Liver (tissue), 9 donors: ENCODE measurements around the gene COL23A1. TPM values are rescaled to one million over a fixed set of nuclear protein-coding genes. Genes with fewer than 3 reads are reported as not detected.

Experiments
- DNase-seq: peaks from one replicate; pipeline ENCODE4 v3.0.0-alpha.2; 2017; ENCODE audit warnings: low spot score
- H3K27ac ChIP-seq, 2 donors: one replicate each; pipeline ENCODE4 v1.7.0; 2013; ENCODE audit warnings: inconsistent platforms in 2 of 2, low read length in 2 of 2, control low read depth in 1 of 2, low read depth in 1 of 2, mild to moderate bottlenecking in 1 of 2
- H3K27me3 ChIP-seq, 4 donors: one replicate each; pipeline versions ENCODE4 v1.6.1 to v1.7.0; 2013; ENCODE audit warnings: low read length in 3 of 4, inconsistent platforms in 1 of 4, mild to moderate bottlenecking in 1 of 4, moderate library complexity in 1 of 4; ENCODE audit not compliant: control insufficient read depth in 4 of 4, insufficient read depth in 4 of 4
- H3K36me3 ChIP-seq, 4 donors: one replicate each; pipeline versions ENCODE4 v1.6.1 to v1.7.0; 2013; ENCODE audit warnings: low read length in 3 of 4, mild to moderate bottlenecking in 3 of 4, low read depth in 1 of 4, moderate library complexity in 1 of 4; ENCODE audit not compliant: control insufficient read depth in 4 of 4, insufficient read depth in 3 of 4
- H3K4me1 ChIP-seq, 4 donors: one replicate each; pipeline versions ENCODE4 v1.6.1 to v1.7.0; 2013; ENCODE audit warnings: low read length in 3 of 4, mild to moderate bottlenecking in 3 of 4, moderate library complexity in 1 of 4; ENCODE audit not compliant: control insufficient read depth in 4 of 4, insufficient read depth in 4 of 4
- H3K4me3 ChIP-seq, 3 donors: one replicate each; pipeline versions ENCODE4 v1.6.1 to v1.7.0; 2013; ENCODE audit warnings: low read length in 3 of 3, control low read depth in 1 of 3, low read depth in 1 of 3, mild to moderate bottlenecking in 1 of 3
- H3K9ac ChIP-seq, 2 donors: one replicate each; pipeline ENCODE4 v1.7.0; 2013; ENCODE audit warnings: low read length in 2 of 2, mild to moderate bottlenecking in 2 of 2, moderate library complexity in 2 of 2, control low read depth in 1 of 2, low read depth in 1 of 2
- H3K9me3 ChIP-seq, 4 donors: one replicate each; pipeline versions ENCODE4 v1.6.1 to v1.7.0; 2013; ENCODE audit warnings: low read length in 3 of 4; ENCODE audit not compliant: control insufficient read depth in 4 of 4
- EGR1 ChIP-seq, 2 donors: IDR thresholded peaks; 2 replicates each; pipeline ENCODE4 v1.6.1; 2016 to 2018; ENCODE audit warnings: antibody characterized with exemption in 2 of 2, low read depth in 2 of 2
- FOXA2 ChIP-seq: IDR thresholded peaks from 2 replicates; pipeline ENCODE4 v1.6.1; 2016; ENCODE audit warnings: antibody characterized with exemption
- HNF4A ChIP-seq, 2 donors: conservative IDR thresholded peaks; 2 replicates each; pipeline ENCODE4 v1.6.1; 2016; ENCODE audit warnings: antibody characterized with exemption in 2 of 2, mild to moderate bottlenecking in 2 of 2
- HNF4G ChIP-seq: IDR thresholded peaks from 2 replicates; pipeline ENCODE4 v1.6.1; 2016; ENCODE audit warnings: antibody characterized with exemption
- JUND ChIP-seq, 2 donors: IDR thresholded peaks; 2 replicates each; pipeline ENCODE4 v1.6.1; 2016; ENCODE audit warnings: antibody characterized with exemption in 2 of 2
- NR2F2 ChIP-seq: IDR thresholded peaks from 2 replicates; pipeline ENCODE4 v1.6.1; 2016; ENCODE audit warnings: antibody characterized with exemption
- RAD21 ChIP-seq, 2 donors: IDR thresholded peaks; 2 replicates each; pipeline ENCODE4 v1.6.1; 2016; ENCODE audit warnings: antibody characterized with exemption in 2 of 2, mild to moderate bottlenecking in 2 of 2
- RXRA ChIP-seq, 2 donors: IDR thresholded peaks; 2 replicates each; pipeline ENCODE4 v1.6.1; 2017 to 2018; ENCODE audit warnings: antibody characterized with exemption in 2 of 2, mild to moderate bottlenecking in 1 of 2
- SP1 ChIP-seq: IDR thresholded peaks from 2 replicates; pipeline ENCODE4 v1.6.1; 2018; ENCODE audit warnings: antibody characterized with exemption, mild to moderate bottlenecking
- TAF1 ChIP-seq: conservative IDR thresholded peaks from 2 replicates; pipeline ENCODE4 v1.6.1; 2016; ENCODE audit warnings: antibody characterized with exemption, mild to moderate bottlenecking
- YY1 ChIP-seq: IDR thresholded peaks from 2 replicates; pipeline ENCODE4 v1.6.1; 2016; ENCODE audit warnings: antibody characterized with exemption, mild to moderate bottlenecking
- WGBS: extraction: QIAGEN DNeasy Blood & Tissue Kit; methylation state at CpG from one replicate; pipeline ENCODE4 v1.1.7; 2013; 5-methylcytosine and 5-hydroxymethylcytosine counted together
- polyA plus RNA-seq, 2 donors: library from polyadenylated mRNA; stranded (reverse) in 1 of 2; unstranded in 1 of 2; fragments of 200-250 nt in 1 of 2; fragments of >200 nt in 1 of 2; fragmentation: Nextera tagmentation in 1 of 2; extraction: Ambion mirVana in 1 of 2; gene quantifications; one replicate each; pipeline versions ENCODE4 v1.2.1 to v1.2.3, GENCODE V29; 2013 to 2015
- total RNA-seq, 2 donors: library from RNA; depleted of rRNA; stranded (reverse); fragments of >200 nt; gene quantifications; one replicate each; pipeline ENCODE4 v1.2.3, GENCODE V29; 2014
- TF ChIP-seq, protein P1 (sequence below): IDR thresholded peaks from 2 replicates; pipeline ENCODE4 v1.6.1; 2016; ENCODE audit warnings: antibody characterized with exemption
- TF ChIP-seq, protein P2 (sequence below): IDR thresholded peaks from 2 replicates; pipeline ENCODE4 v1.6.1; 2016; ENCODE audit warnings: antibody characterized with exemption, mild to moderate bottlenecking
- TF ChIP-seq, protein P3 (sequence below): IDR thresholded peaks from 2 replicates; pipeline ENCODE4 v1.6.1; 2016; ENCODE audit warnings: antibody characterized with exemption
- TF ChIP-seq, protein P4 (sequence below): IDR thresholded peaks from 2 replicates; pipeline ENCODE4 v1.6.1; 2016; ENCODE audit warnings: antibody characterized with exemption
- donor health status: healthy.
- donor health status: healthy.
- donor health status: healthy.
- donor health status: healthy.
- donor health status: healthy.

COL23A1 gene
- total and polyA plus RNA-seq, 4 donors: 0.08 to 1.4 (median 0.27) TPM

DNA sequence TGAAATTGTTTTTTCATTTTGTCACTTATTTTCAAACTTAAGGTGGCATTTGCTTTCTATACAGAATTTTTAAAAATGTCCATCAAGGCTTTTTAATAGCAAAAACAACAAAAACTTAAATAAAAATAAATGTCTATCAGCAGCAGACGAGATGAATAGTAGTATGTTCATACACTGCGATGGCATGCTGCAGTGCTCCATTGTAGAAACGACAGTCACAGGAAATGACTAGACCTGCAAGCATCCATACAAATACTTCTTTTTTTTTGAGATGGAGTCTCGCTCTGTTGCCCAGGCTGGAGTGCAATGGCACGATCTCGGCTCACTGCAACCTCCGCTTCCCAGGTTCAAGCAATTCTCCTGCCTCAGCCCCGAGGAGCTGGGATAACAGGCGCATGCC lies 41.4 kb downstream of the COL23A1 start:
- H3K27me3 ChIP-seq: no peaks in the 10 kb centered on the region
- no peak overlapping the region for H3K4me3 ChIP-seq
- WGBS: 87% methylated on average over 9 of the region's 9 CpGs

DNA sequence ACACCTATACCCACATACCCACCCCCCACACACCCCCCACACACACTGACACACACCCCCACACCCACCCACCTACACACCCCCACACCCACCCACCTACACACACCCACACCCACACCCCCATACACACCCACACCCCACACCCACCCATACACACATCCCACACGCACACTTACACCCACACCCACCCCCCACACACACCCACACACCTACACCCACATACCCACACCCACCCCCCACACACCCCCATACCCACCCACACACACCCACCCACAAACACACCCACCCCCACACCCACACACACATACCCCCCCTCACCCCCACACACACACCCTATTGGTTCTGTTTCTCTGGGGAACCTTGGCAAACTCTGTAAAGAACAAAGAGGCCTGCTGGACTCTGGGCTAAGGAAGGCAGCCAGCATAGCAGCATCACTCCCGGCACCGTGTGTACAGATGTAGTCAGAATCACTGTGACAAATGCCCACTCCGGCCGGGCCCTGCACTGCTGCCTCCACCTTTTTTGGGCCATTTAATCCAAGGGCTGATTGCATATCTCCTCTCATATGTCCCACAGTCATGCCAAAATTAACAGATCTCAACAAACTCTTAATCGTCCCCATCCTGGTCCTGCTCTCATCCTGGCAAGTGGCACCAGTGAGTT lies 42.3 kb downstream of the COL23A1 start:
- H3K36me3 ChIP-seq: no peaks in the 10 kb centered on the region
- H3K9me3 ChIP-seq: no peaks in the 10 kb centered on the region
- no peak overlapping the region for H3K27ac ChIP-seq
- TF ChIP-seq, protein P1, sequence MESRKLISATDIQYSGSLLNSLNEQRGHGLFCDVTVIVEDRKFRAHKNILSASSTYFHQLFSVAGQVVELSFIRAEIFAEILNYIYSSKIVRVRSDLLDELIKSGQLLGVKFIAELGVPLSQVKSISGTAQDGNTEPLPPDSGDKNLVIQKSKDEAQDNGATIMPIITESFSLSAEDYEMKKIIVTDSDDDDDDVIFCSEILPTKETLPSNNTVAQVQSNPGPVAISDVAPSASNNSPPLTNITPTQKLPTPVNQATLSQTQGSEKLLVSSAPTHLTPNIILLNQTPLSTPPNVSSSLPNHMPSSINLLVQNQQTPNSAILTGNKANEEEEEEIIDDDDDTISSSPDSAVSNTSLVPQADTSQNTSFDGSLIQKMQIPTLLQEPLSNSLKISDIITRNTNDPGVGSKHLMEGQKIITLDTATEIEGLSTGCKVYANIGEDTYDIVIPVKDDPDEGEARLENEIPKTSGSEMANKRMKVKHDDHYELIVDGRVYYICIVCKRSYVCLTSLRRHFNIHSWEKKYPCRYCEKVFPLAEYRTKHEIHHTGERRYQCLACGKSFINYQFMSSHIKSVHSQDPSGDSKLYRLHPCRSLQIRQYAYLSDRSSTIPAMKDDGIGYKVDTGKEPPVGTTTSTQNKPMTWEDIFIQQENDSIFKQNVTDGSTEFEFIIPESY: no peak
- TF ChIP-seq, protein P2, sequence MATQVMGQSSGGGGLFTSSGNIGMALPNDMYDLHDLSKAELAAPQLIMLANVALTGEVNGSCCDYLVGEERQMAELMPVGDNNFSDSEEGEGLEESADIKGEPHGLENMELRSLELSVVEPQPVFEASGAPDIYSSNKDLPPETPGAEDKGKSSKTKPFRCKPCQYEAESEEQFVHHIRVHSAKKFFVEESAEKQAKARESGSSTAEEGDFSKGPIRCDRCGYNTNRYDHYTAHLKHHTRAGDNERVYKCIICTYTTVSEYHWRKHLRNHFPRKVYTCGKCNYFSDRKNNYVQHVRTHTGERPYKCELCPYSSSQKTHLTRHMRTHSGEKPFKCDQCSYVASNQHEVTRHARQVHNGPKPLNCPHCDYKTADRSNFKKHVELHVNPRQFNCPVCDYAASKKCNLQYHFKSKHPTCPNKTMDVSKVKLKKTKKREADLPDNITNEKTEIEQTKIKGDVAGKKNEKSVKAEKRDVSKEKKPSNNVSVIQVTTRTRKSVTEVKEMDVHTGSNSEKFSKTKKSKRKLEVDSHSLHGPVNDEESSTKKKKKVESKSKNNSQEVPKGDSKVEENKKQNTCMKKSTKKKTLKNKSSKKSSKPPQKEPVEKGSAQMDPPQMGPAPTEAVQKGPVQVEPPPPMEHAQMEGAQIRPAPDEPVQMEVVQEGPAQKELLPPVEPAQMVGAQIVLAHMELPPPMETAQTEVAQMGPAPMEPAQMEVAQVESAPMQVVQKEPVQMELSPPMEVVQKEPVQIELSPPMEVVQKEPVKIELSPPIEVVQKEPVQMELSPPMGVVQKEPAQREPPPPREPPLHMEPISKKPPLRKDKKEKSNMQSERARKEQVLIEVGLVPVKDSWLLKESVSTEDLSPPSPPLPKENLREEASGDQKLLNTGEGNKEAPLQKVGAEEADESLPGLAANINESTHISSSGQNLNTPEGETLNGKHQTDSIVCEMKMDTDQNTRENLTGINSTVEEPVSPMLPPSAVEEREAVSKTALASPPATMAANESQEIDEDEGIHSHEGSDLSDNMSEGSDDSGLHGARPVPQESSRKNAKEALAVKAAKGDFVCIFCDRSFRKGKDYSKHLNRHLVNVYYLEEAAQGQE: no peak
- TF ChIP-seq RAD21 (IDR thresholded peaks at IDR 0.05): no peak
- no peak for TF ChIP-seq YY1
- TF ChIP-seq NR2F2: no peak
- TF ChIP-seq TAF1: no peak
- TF ChIP-seq, protein P3, sequence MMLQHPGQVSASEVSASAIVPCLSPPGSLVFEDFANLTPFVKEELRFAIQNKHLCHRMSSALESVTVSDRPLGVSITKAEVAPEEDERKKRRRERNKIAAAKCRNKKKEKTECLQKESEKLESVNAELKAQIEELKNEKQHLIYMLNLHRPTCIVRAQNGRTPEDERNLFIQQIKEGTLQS: no peak
- TF ChIP-seq EGR1 (IDR thresholded peaks at IDR 0.05; ENCODE audit: low read depth in 2 of 2): no peak
- TF ChIP-seq HNF4G: no peak
- TF ChIP-seq SP1: no peak
- TF ChIP-seq, protein P4, sequence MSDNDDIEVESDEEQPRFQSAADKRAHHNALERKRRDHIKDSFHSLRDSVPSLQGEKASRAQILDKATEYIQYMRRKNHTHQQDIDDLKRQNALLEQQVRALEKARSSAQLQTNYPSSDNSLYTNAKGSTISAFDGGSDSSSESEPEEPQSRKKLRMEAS: no peak
- no peak for TF ChIP-seq JUND (IDR thresholded peaks at IDR 0.05)
- no peak for TF ChIP-seq RXRA (IDR thresholded peaks at IDR 0.05)
- no peak overlapping the region for H3K4me3 ChIP-seq
- DNase-seq: no peak
- WGBS: 77% methylated on average over 6 of the region's 6 CpGs
- H3K27me3 ChIP-seq: no peaks in the 10 kb centered on the region
- no peak overlapping the region for H3K9ac ChIP-seq
- no peaks in the 10 kb centered on the region for H3K4me1 ChIP-seq

More for the DNA sequence above, 41.4 kb downstream of the COL23A1 start:
- no peak for TF ChIP-seq HNF4A (conservative IDR thresholded peaks at IDR 0.05)
- no peak for TF ChIP-seq NR2F2
- TF ChIP-seq SP1: no peak
- TF ChIP-seq JUND (IDR thresholded peaks at IDR 0.05): no peak
- TF ChIP-seq FOXA2: no peak
- TF ChIP-seq RXRA (IDR thresholded peaks at IDR 0.05): no peak
- Histone ChIP-seq H3K9me3 (no peaks in the 10 kb centered on the region), H3K27ac (no peak overlapping the region), H3K9ac (no peak overlapping the region), H3K36me3 (no peaks in the 10 kb centered on the region), H3K4me1 (no peaks in the 10 kb centered on the region)
- no peak for DNase-seq
